Measurements from ENCODE around the gene MAPK1.

MAPK1 gene

DNA sequence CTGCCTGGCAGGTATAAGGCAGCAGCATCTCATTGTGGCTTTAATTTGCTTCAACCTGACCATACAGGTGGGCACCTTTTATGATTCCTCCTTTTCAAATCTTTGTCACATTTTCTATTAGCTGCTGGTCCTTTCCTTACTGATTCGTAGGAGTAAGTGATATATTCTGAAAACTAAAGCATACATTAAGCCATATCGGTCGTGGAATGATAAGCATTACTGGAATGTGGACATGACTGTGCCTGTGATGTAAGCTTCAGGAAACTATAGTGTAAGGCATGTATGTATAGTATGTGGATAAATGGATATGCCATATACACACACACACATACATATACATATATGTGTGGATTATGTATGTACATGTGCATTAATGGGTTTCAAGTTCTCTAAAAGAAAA is 152.7 kb downstream of the MAPK1 start:
- no peak for ATAC-seq
- TF ChIP-seq ZFP30 (CRISPR knock-in tag; IDR thresholded peaks at IDR 0.05) = no peak
- TF ChIP-seq RARB (CRISPR knock-in tag; IDR thresholded peaks at IDR 0.05) = no peak
- TF ChIP-seq CREB5 (CRISPR knock-in tag; IDR thresholded peaks at IDR 0.05; ENCODE audit: low read depth) = no peak
- no peak for TF ChIP-seq BACH2 (CRISPR knock-in tag; IDR thresholded peaks at IDR 0.05; ENCODE audit: borderline replicate concordance)
- no peak for TF ChIP-seq GLIS3 (CRISPR knock-in tag; IDR thresholded peaks at IDR 0.05)
- no peak for TF ChIP-seq TOX (CRISPR knock-in tag; IDR thresholded peaks at IDR 0.05; ENCODE audit: borderline replicate concordance)
- no peak for TF ChIP-seq CSRNP3 (CRISPR knock-in tag; IDR thresholded peaks at IDR 0.05)
- TF ChIP-seq ZC3H10 (CRISPR knock-in tag; IDR thresholded peaks at IDR 0.05) = no peak
- TF ChIP-seq ESRRG (CRISPR knock-in tag; IDR thresholded peaks at IDR 0.05) = no peak
- no peak for TF ChIP-seq ZNF70 (CRISPR knock-in tag; IDR thresholded peaks at IDR 0.05)
- TF ChIP-seq ISL1 (CRISPR knock-in tag; IDR thresholded peaks at IDR 0.05) = no peak
- no peak for TF ChIP-seq SNAI2 (CRISPR knock-in tag; IDR thresholded peaks at IDR 0.05)

DNA sequence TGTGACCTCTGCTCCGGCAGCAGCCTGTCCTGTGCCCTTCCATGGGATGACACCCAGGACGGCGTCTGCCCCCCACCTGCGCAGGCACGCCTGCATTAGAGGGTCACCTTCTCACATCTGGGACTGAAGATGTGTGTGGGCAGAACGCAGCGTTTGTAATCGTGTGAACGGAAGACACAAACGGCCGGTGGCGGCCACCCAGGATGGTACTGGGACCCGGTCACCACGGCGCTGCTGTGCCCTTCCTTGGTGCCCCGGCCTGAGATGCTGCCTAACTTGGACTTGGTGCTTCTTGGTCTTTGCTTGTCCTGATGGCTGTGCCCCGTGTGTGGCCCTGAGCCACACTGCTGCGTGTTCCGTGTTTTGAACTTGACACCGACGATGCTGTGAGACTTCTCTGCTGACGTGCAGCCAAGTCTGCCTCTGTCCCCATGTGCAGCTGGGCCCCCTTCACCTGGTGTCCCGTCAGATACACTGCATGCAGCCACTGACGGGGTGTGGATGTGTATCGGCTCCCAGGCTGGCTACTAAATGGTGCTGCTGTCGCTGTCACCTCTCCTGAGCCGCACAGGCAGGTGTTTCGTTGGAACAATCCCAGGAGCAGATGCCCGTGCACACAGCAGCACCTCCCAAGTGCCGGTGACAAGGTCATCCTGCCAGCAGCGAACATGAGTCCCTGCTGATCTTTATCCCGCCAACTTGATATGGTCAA is 153.2 kb downstream of the MAPK1 start:
- TF ChIP-seq ZNF70 (CRISPR knock-in tag; IDR thresholded peaks at IDR 0.05) = no peak
- TF ChIP-seq SNAI2 (CRISPR knock-in tag; IDR thresholded peaks at IDR 0.05) = no peak
- no peak for TF ChIP-seq ARNTL (CRISPR knock-in tag; IDR thresholded peaks at IDR 0.05; ENCODE audit: borderline replicate concordance, low read depth)
- no peak for TF ChIP-seq ZNF565 (CRISPR knock-in tag; conservative IDR thresholded peaks at IDR 0.05; ENCODE audit: low read depth)
- no peak for TF ChIP-seq ZFP30 (CRISPR knock-in tag; IDR thresholded peaks at IDR 0.05)
- TF ChIP-seq ISL1 (CRISPR knock-in tag; IDR thresholded peaks at IDR 0.05) = no peak
- no peak for TF ChIP-seq ZFP3 (CRISPR knock-in tag; IDR thresholded peaks at IDR 0.05)
- TF ChIP-seq CREB5 (CRISPR knock-in tag; IDR thresholded peaks at IDR 0.05; ENCODE audit: low read depth) = no peak
- TF ChIP-seq OSR1 (CRISPR knock-in tag; IDR thresholded peaks at IDR 0.05) = no peak
- no peak for TF ChIP-seq TOX (CRISPR knock-in tag; IDR thresholded peaks at IDR 0.05; ENCODE audit: borderline replicate concordance)
- TF ChIP-seq PPARA (CRISPR knock-in tag; IDR thresholded peaks at IDR 0.05; ENCODE audit: borderline replicate concordance) = no peak
- TF ChIP-seq CSRNP3 (CRISPR knock-in tag; IDR thresholded peaks at IDR 0.05) = no peak
- no peak for TF ChIP-seq ZC3H10 (CRISPR knock-in tag; IDR thresholded peaks at IDR 0.05)
- TF ChIP-seq, protein P1, sequence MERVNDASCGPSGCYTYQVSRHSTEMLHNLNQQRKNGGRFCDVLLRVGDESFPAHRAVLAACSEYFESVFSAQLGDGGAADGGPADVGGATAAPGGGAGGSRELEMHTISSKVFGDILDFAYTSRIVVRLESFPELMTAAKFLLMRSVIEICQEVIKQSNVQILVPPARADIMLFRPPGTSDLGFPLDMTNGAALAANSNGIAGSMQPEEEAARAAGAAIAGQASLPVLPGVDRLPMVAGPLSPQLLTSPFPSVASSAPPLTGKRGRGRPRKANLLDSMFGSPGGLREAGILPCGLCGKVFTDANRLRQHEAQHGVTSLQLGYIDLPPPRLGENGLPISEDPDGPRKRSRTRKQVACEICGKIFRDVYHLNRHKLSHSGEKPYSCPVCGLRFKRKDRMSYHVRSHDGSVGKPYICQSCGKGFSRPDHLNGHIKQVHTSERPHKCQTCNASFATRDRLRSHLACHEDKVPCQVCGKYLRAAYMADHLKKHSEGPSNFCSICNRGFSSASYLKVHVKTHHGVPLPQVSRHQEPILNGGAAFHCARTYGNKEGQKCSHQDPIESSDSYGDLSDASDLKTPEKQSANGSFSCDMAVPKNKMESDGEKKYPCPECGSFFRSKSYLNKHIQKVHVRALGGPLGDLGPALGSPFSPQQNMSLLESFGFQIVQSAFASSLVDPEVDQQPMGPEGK (CRISPR knock-in tag; IDR thresholded peaks at IDR 0.05; ENCODE audit: borderline replicate concordance) = no peak
- no peak for ATAC-seq

- no peak; the same call in 2 of the 3 replicates for ATAC-seq
- TF ChIP-seq CREB5 (CRISPR knock-in tag; IDR thresholded peaks at IDR 0.05; ENCODE audit: low read depth) (no peak), BACH2 (CRISPR knock-in tag; IDR thresholded peaks at IDR 0.05; ENCODE audit: borderline replicate concordance) (no peak), ZC3H10 (CRISPR knock-in tag; IDR thresholded peaks at IDR 0.05) (no peak), ZNF8 (CRISPR knock-in tag; IDR thresholded peaks at IDR 0.05) (no peak), SNAI2 (CRISPR knock-in tag; IDR thresholded peaks at IDR 0.05) (no peak), CSDC2 (CRISPR knock-in tag; IDR thresholded peaks at IDR 0.05) (no peak), ZFP30 (CRISPR knock-in tag; IDR thresholded peaks at IDR 0.05) (no peak), ESRRG (CRISPR knock-in tag; IDR thresholded peaks at IDR 0.05) (no peak), TCF4 (CRISPR knock-in tag; IDR thresholded peaks at IDR 0.05; ENCODE audit: borderline replicate concordance) (no peak), ZNF565 (CRISPR knock-in tag; conservative IDR thresholded peaks at IDR 0.05; ENCODE audit: low read depth) (no peak), GLIS3 (CRISPR knock-in tag; IDR thresholded peaks at IDR 0.05) (no peak), PPARA (CRISPR knock-in tag; IDR thresholded peaks at IDR 0.05; ENCODE audit: borderline replicate concordance) (no peak), OSR1 (CRISPR knock-in tag; IDR thresholded peaks at IDR 0.05) (no peak), ISL1 (CRISPR knock-in tag; IDR thresholded peaks at IDR 0.05) (no peak), TOX (CRISPR knock-in tag; IDR thresholded peaks at IDR 0.05; ENCODE audit: borderline replicate concordance) (no peak)
- TF ChIP-seq, protein P1 (CRISPR knock-in tag; IDR thresholded peaks at IDR 0.05; ENCODE audit: borderline replicate concordance) = no peak
- TF ChIP-seq, protein P2, sequence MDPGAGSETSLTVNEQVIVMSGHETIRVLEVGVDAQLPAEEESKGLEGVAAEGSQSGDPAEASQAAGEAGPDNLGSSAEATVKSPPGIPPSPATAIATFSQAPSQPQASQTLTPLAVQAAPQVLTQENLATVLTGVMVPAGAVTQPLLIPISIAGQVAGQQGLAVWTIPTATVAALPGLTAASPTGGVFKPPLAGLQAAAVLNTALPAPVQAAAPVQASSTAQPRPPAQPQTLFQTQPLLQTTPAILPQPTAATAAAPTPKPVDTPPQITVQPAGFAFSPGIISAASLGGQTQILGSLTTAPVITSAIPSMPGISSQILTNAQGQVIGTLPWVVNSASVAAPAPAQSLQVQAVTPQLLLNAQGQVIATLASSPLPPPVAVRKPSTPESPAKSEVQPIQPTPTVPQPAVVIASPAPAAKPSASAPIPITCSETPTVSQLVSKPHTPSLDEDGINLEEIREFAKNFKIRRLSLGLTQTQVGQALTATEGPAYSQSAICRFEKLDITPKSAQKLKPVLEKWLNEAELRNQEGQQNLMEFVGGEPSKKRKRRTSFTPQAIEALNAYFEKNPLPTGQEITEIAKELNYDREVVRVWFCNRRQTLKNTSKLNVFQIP (CRISPR knock-in tag; IDR thresholded peaks at IDR 0.05; ENCODE audit: borderline replicate concordance, low read depth) = no peak
Observed at GRCh38 chr22:21713428-21714058, 153.9 kb downstream of the MAPK1 start.

Data from SK-N-SH treated with all-trans-retinoic acid at 6 μM for 48 hours (cell line).